ENCODE results near the gene CSTA.

Gene CSTA

DNA sequence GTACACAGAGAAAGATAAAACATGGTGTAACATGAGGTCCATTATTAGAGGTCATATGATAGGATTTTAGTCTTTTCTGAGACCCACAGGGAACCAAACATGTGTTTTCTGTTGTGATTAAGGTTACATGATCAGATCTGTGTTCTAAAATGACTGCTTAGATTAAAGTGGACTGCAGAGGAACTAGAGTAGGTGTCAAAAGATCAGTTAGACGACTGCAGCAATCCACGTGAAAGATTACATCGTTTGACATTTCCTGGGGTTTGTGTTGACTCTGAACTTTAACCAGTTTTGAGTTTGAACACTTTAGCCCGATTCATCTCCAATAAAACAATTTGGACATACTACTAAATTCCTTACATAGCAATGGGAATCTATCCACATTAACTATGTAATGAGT lies 52.9 kb downstream of the CSTA start:
- no peaks in the 10 kb centered on the region for H3K9me3 ChIP-seq (ENCODE audit: insufficient read depth, low read length)
- H3K27me3 ChIP-seq (ENCODE audit: low read length): no peaks in the 10 kb centered on the region
- no peak for TF ChIP-seq CTCF (IDR thresholded peaks at IDR 0.05; ENCODE audit: insufficient read depth, low read length, poor library complexity, severe bottlenecking)
- no peak for TF ChIP-seq EZH2phosphoT487 (conservative IDR thresholded peaks at IDR 0.05; ENCODE audit: low read length)
- H3K36me3 ChIP-seq (ENCODE audit: low read length): no peaks in the 10 kb centered on the region
- H3K9me2 ChIP-seq (replicated peaks; ENCODE audit: insufficient read depth, low read length): no peaks in the 10 kb centered on the region
- H2AFZ ChIP-seq (ENCODE audit: low read depth, low read length, severe bottlenecking): no peak overlapping the region
- peaks cover 100% of the 10 kb centered on the region for H3K79me2 ChIP-seq (ENCODE audit: insufficient read depth, low read length)
- no peak overlapping the region for H3K9ac ChIP-seq (ENCODE audit: low read length)
- H4K20me1 ChIP-seq (ENCODE audit: low read depth, low read length): no peaks in the 10 kb centered on the region
- H3F3A ChIP-seq (ENCODE audit: insufficient read depth): no peaks in the 10 kb centered on the region; the same call in 1 of the 2 replicates
- no peak overlapping the region for H3K27ac ChIP-seq (ENCODE audit: low read depth, low read length)
- no peak overlapping the region for H3K4me2 ChIP-seq (ENCODE audit: low read depth, low read length, poor library complexity, severe bottlenecking)
- H3K4me3 ChIP-seq (ENCODE audit: insufficient read depth, low read length, poor library complexity, severe bottlenecking): no peak overlapping the region

DNA sequence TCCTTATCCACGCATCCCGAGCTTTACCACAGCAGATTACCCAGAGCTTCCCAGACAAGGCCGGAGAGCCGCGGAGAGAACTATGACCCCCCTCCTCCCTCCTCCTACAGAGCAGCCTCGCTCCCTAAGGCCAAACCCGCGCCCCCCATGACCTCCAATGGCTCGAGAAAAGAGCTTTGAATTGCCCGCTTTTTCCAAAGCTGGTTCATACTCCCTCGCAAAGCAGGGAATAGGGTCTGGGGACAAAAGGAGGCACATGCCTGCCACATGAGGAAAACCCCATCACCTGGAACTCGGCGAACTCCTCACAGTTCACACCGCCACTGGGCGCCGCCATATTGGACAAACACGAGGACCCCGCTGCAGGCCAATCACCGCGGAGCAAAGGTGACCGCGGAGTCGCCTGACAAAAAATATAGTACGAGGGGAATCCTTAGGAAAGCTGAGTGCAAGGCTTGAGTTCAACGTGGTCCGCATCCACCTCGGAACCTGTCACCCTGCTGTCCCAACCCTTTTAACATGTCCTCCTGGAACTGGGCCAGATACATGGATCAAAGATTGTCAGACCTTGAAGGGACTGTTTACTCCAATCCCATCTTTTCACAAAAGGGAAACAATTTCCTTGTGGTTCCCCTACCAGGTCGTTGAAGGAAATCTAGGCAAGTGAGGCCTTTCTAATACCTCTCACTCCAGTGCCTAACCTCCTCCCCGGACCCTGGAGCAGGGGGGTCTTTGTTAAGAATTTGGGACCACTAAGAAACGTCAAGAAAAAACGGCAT lies 58.0 kb downstream of the CSTA start, which contains the start of gene MIX23:
Gene MIX23, minus strand, starts transcription at position 344 of the 779 bp plus-strand sequence. Its CDS starts 7 bp downstream, at position 337.
- Histone ChIP-seq H3K27ac (ENCODE audit: low read depth, low read length) (peak within 1 kb of the TSS; percentile 63), H3K9me3 (ENCODE audit: insufficient read depth, low read length) (no peaks in the 10 kb centered on the region), H3F3A (ENCODE audit: insufficient read depth) (no peaks in the 10 kb centered on the region; the same call in 1 of the 2 replicates), H3K9me2 (replicated peaks; ENCODE audit: insufficient read depth, low read length) (no peaks in the 10 kb centered on the region), H4K20me1 (ENCODE audit: low read depth, low read length) (no peaks in the 10 kb centered on the region), H3K79me2 (ENCODE audit: insufficient read depth, low read length) (peaks cover 89% of the 10 kb centered on the region), H3K9ac (ENCODE audit: low read length) (peak within 1 kb of the TSS; percentile 76), H3K36me3 (ENCODE audit: low read length) (peaks cover 9% of the 10 kb centered on the region), H3K27me3 (ENCODE audit: low read length) (no peaks in the 10 kb centered on the region), H3K4me3 (ENCODE audit: insufficient read depth, low read length, poor library complexity, severe bottlenecking) (peak within 1 kb of the TSS; percentile 86), H2AFZ (ENCODE audit: low read depth, low read length, severe bottlenecking) (peak within 1 kb of the TSS; percentile 78), H3K4me2 (ENCODE audit: low read depth, low read length, poor library complexity, severe bottlenecking) (peak within 1 kb of the TSS; percentile 96)
- no peak for TF ChIP-seq CTCF (IDR thresholded peaks at IDR 0.05; ENCODE audit: insufficient read depth, low read length, poor library complexity, severe bottlenecking)

DNA sequence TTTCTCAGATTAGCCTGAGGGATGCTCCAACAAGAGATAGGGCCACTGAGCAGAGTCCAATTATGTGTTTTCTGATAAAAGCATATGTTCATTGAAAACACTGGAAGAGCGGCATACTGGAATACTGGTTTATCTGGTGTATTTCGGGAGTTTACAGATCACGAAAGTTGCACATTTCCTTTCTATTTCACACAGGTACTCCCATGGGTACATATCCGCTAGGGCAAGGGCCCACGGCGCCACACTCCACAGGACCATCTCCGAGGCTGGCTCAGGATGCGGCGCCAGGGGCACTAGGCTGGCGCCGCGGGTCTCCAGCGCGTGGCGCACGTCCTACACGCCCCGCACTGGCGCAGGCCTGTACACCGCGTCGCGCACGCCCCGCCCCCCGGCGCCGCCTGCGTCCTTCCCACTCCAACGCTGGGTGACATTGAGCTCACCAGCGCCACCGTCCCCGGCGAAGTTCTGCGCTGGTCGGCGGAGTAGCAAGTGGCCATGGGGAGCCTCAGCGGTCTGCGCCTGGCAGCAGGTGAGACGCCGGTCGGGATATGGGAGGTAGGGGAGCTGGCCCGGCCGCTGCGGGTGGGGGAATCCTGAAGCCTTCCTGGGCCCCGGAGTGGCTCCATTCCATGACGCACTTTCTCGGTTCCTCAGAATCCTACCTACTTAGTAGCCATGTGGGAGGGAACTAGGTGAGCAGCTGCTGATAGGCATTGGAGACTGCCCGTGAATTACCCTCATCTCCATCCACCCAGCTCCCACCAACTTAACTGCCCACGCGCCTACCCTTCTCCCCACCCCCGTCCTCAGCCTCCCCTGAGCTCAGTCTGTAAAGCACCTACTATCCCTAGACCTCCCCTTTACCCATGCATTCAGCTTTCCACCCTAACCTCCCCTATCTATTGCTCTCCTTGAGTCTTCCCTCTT lies 59.0 kb downstream of the CSTA start, which contains the start of gene FAM162A:
Gene FAM162A, plus strand, starts transcription at position 412 of the 927 bp plus-strand sequence. Its CDS starts 84 bp downstream, at position 496.
- Histone ChIP-seq H2AFZ (ENCODE audit: low read depth, low read length, severe bottlenecking) (peak within 1 kb of the TSS; percentile 78), H3K9me3 (ENCODE audit: insufficient read depth, low read length) (no peaks in the 10 kb centered on the region), H3F3A (ENCODE audit: insufficient read depth) (no peaks in the 10 kb centered on the region; the same call in 1 of the 2 replicates), H3K4me3 (ENCODE audit: insufficient read depth, low read length, poor library complexity, severe bottlenecking) (peak within 1 kb of the TSS; percentile 86), H3K36me3 (ENCODE audit: low read length) (peaks cover 9% of the 10 kb centered on the region), H3K79me2 (ENCODE audit: insufficient read depth, low read length) (peaks cover 79% of the 10 kb centered on the region), H3K27ac (ENCODE audit: low read depth, low read length) (peak within 1 kb of the TSS; percentile 63), H3K27me3 (ENCODE audit: low read length) (no peaks in the 10 kb centered on the region), H4K20me1 (ENCODE audit: low read depth, low read length) (no peaks in the 10 kb centered on the region), H3K9ac (ENCODE audit: low read length) (peak within 1 kb of the TSS; percentile 76), H3K9me2 (replicated peaks; ENCODE audit: insufficient read depth, low read length) (no peaks in the 10 kb centered on the region), H3K4me2 (ENCODE audit: low read depth, low read length, poor library complexity, severe bottlenecking) (peak within 1 kb of the TSS; percentile 96)
- peak; percentile 75 for TF ChIP-seq CTCF (IDR thresholded peaks at IDR 0.05; ENCODE audit: insufficient read depth, low read length, poor library complexity, severe bottlenecking)
- TF ChIP-seq EZH2phosphoT487 (conservative IDR thresholded peaks at IDR 0.05; ENCODE audit: low read length): no peak
